BLaER1 treated with 17β-estradiol and CSF1 and Interleukin-3, amounts not matched to agents 10 nM and 100 nM (cell line): ENCODE results near the gene FAM43A.

Experiments
- H3K27ac ChIP-seq, 11 experiments: shearing (Covaris generic); formaldehyde crosslinking; 2 replicates each; pipeline ENCODE4 v1.8.1; 2022
- H3K27me3 ChIP-seq, 11 experiments: shearing (Covaris generic); formaldehyde crosslinking; 2 replicates each; pipeline ENCODE4 v1.8.1; 2022
- H3K36me3 ChIP-seq, 11 experiments: shearing (Covaris generic); formaldehyde crosslinking; 2 replicates each; pipeline ENCODE4 v1.8.1; 2022
- H3K4me1 ChIP-seq, 10 experiments: shearing (Covaris generic); formaldehyde crosslinking; 2 replicates each; pipeline ENCODE4 v1.8.1; 2022
- H3K4me2 ChIP-seq, 11 experiments: shearing (Covaris generic); formaldehyde crosslinking; 2 replicates each; pipeline ENCODE4 v1.8.1; 2022
- H3K4me3 ChIP-seq, 10 experiments: shearing (Covaris generic); formaldehyde crosslinking; 2 replicates each; pipeline ENCODE4 v1.8.1; 2022
- H3K9ac ChIP-seq, 11 experiments: shearing (Covaris generic); formaldehyde crosslinking; 2 replicates each; pipeline ENCODE4 v1.8.1; 2022
- H3K9me3 ChIP-seq, 11 experiments: shearing (Covaris generic); formaldehyde crosslinking; replicated peaks in 1 of 11; 2 replicates each; pipeline ENCODE4 v1.8.1; 2022
- H4K20me1 ChIP-seq, 11 experiments: shearing (Covaris generic); formaldehyde crosslinking; 2 replicates each; pipeline ENCODE4 v1.8.1; 2022
- Cebpa-rat ChIP-seq, 11 experiments: shearing (Covaris generic); IDR thresholded peaks; 2 replicates each; pipeline ENCODE4 v1.8.1; 2022

FAM43A gene

GRCh38 chr3:194682694-194683310 is 2.9 kb upstream of the FAM43A start:
- H3K4me3 ChIP-seq, result no peak overlapping the region
- H4K20me1 ChIP-seq, result peaks cover 0 to 21% (median 21%) of the 10 kb centered on the region in 11 experiments; a peak in 18 of 22 replicates
- H3K36me3 ChIP-seq, result peaks cover 0 to 14% (median 9%) of the 10 kb centered on the region in 11 experiments; a peak in 12 of 22 replicates
- TF ChIP-seq Cebpa-rat (IDR thresholded peaks at IDR 0.05), result no peak
- H3K4me2 ChIP-seq, result peak overlapping the region; percentile 32 to 80 (median 65)
- H3K27me3 ChIP-seq, result no peaks in the 10 kb centered on the region
- peaks cover 30 to 46% (median 35%) of the 10 kb centered on the region in 10 experiments for H3K4me1 ChIP-seq
- no peaks in the 10 kb centered on the region; a peak in 1 of 22 replicates for H3K9me3 ChIP-seq
- peak overlapping the region in 3 of 11 experiments; percentile 13 to 20 (median 20); a peak in 2 of 22 replicates for H3K27ac ChIP-seq
- peak overlapping the region in 5 of 11 experiments; percentile 0 to 29 (median 16); a peak in 3 of 22 replicates for H3K9ac ChIP-seq

- Histone ChIP-seq H3K9me3 (no peaks in the 10 kb centered on the region; a peak in 1 of 22 replicates), H3K4me1 (peaks cover 30 to 51% (median 40%) of the 10 kb centered on the region in 10 experiments), H3K27ac (0 out of 22 replicates have a peak overlapping the region, but pooled peaks of 1 of the 11 experiments have one; percentile 20), H4K20me1 (peaks cover 0 to 27% (median 26%) of the 10 kb centered on the region in 11 experiments; a peak in 18 of 22 replicates), H3K4me3 (no peak overlapping the region), H3K4me2 (peak overlapping the region; percentile 32 to 80 (median 65); a peak in 21 of 22 replicates), H3K27me3 (no peaks in the 10 kb centered on the region), H3K9ac (peak overlapping the region in 3 of 11 experiments; percentile 0 to 17 (median 5); a peak in 1 of 22 replicates), H3K36me3 (peaks cover 0 to 20% (median 12%) of the 10 kb centered on the region in 11 experiments; a peak in 12 of 22 replicates)
- no peak for TF ChIP-seq Cebpa-rat (IDR thresholded peaks at IDR 0.05)
Measured at GRCh38 chr3:194683380-194683779, 2.3 kb upstream of the FAM43A start.

DNA sequence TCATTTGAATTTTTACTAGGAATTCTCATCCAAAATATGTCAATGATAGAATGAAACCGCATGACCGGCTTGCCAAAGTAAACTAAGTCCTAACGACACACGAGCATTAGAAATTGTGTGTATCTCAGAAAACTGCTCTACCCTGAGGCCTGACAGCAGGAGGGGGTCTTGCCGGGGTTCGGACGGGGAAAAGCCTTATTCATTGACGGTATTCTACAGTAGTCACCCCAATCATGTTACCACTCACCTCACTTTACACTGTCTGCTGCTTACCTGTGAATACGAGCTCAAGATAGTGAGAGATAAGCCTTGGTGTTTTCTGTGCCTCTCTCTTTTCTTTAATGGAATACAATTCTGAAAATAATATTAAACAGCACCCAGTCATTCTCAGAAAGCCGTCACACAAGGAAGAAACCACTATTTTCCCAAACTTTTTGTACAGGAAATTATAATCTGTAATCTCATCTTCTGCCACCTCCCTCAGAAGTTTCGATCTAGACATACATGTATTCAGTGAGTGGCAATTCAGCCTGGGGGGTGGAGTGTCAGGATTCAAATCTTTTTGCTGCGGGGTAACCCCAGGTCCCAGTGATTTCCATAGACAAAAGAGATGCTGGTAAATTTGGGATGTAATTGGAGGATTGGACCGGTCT is 492 bp upstream of the FAM43A start:
- H3K36me3 ChIP-seq, result peaks cover 0 to 36% (median 12%) of the 10 kb centered on the region in 11 experiments; a peak in 12 of 22 replicates
- peak overlapping the region in 10 of 11 experiments; percentile 59 to 88 (median 86); a peak in 20 of 22 replicates for H3K27ac ChIP-seq
- H4K20me1 ChIP-seq, result peaks cover 0 to 42% (median 39%) of the 10 kb centered on the region in 11 experiments; a peak in 18 of 22 replicates
- peak overlapping the region; percentile 69 to 97 (median 89); a peak in 19 of 20 replicates for H3K4me3 ChIP-seq
- peak overlapping the region; percentile 73 to 93 (median 90); a peak in 20 of 22 replicates for H3K9ac ChIP-seq
- no peaks in the 10 kb centered on the region; a peak in 1 of 22 replicates for H3K9me3 ChIP-seq
- H3K27me3 ChIP-seq, result no peaks in the 10 kb centered on the region
- H3K4me2 ChIP-seq, result peak overlapping the region; percentile 90 to 100 (median 98)
- no peak for TF ChIP-seq Cebpa-rat (IDR thresholded peaks at IDR 0.05)
- peaks cover 45 to 70% (median 57%) of the 10 kb centered on the region in 10 experiments for H3K4me1 ChIP-seq

DNA sequence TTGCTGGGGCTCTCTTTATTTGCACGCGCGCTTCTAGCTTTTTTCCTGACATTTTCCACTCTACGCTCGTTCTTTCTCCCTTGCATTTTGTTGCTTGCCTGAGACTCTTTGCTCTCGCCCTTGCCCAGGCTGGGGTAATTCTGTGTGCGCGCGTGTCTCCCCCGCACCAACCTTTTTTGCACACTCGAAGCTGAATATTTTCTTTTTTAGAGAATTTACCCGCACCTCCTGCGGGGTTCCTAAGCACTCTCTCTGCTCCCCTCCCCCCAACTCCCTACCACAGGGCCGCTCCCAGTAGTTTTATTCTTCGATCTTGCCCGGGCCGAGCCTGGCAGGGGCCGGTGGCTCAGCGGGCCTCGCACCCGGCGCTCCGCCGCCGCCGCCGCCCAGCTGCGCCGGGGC is 732 bp downstream of the FAM43A start:
- TF ChIP-seq Cebpa-rat (IDR thresholded peaks at IDR 0.05), result no peak
- no peaks in the 10 kb centered on the region for H3K27me3 ChIP-seq
- H3K4me3 ChIP-seq, result peak overlapping the region; percentile 69 to 97 (median 89)
- H3K4me1 ChIP-seq, result peaks cover 58 to 82% (median 69%) of the 10 kb centered on the region in 10 experiments
- H3K9me3 ChIP-seq, result no peaks in the 10 kb centered on the region; a peak in 1 of 22 replicates
- H3K27ac ChIP-seq, result peak overlapping the region in 10 of 11 experiments; percentile 59 to 88 (median 86); a peak in 19 of 22 replicates
- H3K9ac ChIP-seq, result peak overlapping the region; percentile 73 to 93 (median 90)
- peaks cover 0 to 36% (median 12%) of the 10 kb centered on the region in 11 experiments; a peak in 12 of 22 replicates for H3K36me3 ChIP-seq
- H3K4me2 ChIP-seq, result peak overlapping the region; percentile 90 to 100 (median 98)
- H4K20me1 ChIP-seq, result peaks cover 0 to 47% (median 39%) of the 10 kb centered on the region in 11 experiments; a peak in 18 of 22 replicates

DNA sequence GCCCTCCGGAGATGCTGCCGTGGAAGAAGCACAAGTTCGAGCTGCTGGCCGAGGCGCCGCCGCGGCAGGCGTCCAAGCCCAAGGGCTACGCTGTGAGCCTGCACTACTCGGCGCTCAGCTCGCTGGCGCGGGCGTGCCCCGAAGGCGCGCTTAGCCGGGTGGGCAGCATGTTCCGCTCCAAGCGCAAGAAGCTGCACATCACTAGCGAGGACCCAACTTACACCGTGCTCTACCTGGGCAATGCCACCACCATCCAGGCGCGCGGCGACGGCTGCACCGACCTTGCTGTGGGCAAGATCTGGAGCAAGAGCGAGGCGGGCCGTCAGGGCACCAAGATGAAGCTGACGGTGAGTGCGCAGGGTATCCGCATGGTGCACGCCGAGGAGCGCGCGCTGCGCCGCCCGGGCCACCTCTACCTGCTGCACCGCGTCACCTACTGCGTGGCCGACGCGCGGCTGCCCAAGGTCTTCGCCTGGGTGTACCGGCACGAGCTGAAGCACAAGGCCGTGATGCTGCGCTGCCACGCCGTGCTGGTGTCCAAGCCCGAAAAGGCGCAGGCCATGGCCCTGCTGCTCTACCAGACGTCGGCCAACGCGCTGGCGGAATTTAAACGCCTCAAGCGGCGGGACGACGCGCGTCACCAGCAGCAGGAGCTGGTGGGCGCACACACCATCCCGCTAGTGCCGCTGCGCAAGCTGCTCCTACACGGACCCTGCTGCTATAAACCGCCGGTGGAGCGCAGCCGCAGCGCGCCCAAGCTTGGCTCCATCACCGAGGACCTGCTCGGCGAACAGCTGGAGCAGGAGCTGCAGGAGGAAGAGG is 1.3 kb downstream of the FAM43A start:
- H4K20me1 ChIP-seq, result peaks cover 0 to 47% (median 39%) of the 10 kb centered on the region in 11 experiments; a peak in 18 of 22 replicates
- peak overlapping the region in 10 of 11 experiments; percentile 77 to 88 (median 86); a peak in 20 of 22 replicates for H3K27ac ChIP-seq
- H3K27me3 ChIP-seq, result no peaks in the 10 kb centered on the region
- peak overlapping the region; percentile 90 to 100 (median 98) for H3K4me2 ChIP-seq
- no peak for TF ChIP-seq Cebpa-rat (IDR thresholded peaks at IDR 0.05)
- no peaks in the 10 kb centered on the region; a peak in 1 of 22 replicates for H3K9me3 ChIP-seq
- H3K4me1 ChIP-seq, result peaks cover 62 to 87% (median 75%) of the 10 kb centered on the region in 10 experiments
- H3K9ac ChIP-seq, result peak overlapping the region; percentile 73 to 93 (median 90)
- H3K4me3 ChIP-seq, result peak overlapping the region; percentile 69 to 97 (median 89)
- peaks cover 0 to 36% (median 12%) of the 10 kb centered on the region in 11 experiments; a peak in 12 of 22 replicates for H3K36me3 ChIP-seq

DNA sequence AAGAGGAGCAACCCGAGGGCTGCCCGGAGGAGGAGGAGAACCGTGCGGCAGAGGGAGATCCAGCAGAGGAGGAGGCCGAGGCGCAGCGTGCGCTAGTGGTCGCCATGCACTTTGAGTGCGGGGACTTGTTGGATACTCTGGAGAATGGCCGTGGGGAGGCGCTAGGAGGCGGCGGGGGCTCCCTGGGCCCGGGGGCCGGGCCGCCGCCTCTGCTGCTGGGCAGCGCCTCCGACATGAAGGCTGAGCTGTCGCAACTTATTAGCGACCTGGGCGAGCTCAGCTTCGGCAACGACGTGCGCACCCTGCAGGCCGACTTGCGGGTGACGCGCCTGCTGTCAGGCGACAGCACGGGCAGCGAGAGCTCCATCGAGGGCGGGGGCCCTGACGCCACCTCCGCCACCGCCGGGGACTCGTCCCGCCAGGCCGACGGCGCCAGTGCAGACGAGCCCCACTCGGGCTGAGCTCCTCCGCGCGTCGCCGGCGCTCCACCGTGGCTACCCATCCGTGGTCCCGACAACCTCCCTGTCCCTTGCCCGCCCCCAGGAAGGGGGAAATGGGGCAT is 2.0 kb downstream of the FAM43A start:
- peak overlapping the region; percentile 73 to 93 (median 90) for H3K9ac ChIP-seq
- TF ChIP-seq Cebpa-rat (IDR thresholded peaks at IDR 0.05), result peak in 3 of 11 experiments; percentile 41 to 55 (median 45); a peak in 4 of 22 replicates

DNA sequence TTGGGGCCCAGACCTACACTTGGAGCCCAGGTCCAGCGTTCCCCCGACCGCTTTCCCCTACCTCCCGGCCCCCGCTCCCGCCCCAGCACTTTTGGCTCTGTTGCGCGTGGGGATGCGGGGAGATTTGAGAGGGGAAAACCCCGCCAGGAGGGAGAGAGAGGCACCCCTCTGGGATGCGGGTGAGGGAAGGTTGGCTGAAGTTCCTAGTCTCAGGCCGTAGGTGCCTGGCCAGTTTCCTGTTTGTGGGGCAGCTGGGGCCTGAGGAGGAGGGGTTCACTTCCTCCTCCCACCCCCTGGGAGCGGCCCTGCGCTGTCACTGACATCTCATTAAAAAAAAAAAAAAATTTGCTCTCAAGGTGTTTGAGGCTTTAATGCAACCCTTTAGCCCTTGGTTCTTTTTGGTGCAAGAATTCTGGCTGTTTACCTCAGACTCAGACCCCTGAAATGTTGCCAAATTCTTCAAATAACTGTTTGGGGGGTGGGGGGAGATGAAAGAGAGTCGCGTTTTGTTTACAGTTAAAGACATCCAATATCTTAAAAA is 2.6 kb downstream of the FAM43A start:
- H3K4me1 ChIP-seq, result peaks cover 63 to 87% (median 74%) of the 10 kb centered on the region in 10 experiments
- TF ChIP-seq Cebpa-rat (IDR thresholded peaks at IDR 0.05), result no peak
- no peaks in the 10 kb centered on the region for H3K27me3 ChIP-seq
- H3K36me3 ChIP-seq, result peaks cover 0 to 36% (median 12%) of the 10 kb centered on the region in 11 experiments; a peak in 12 of 22 replicates
- H3K9ac ChIP-seq, result peak overlapping the region; percentile 73 to 93 (median 90)
- H3K9me3 ChIP-seq, result peaks cover 0 to 6% (median 0%) of the 10 kb centered on the region in 11 experiments; a peak in 3 of 22 replicates
- H3K27ac ChIP-seq, result peak overlapping the region; percentile 39 to 88 (median 86); a peak in 21 of 22 replicates
- H4K20me1 ChIP-seq, result peaks cover 0 to 47% (median 39%) of the 10 kb centered on the region in 11 experiments; a peak in 18 of 22 replicates
- H3K4me2 ChIP-seq, result peak overlapping the region; percentile 90 to 100 (median 98)
- peak overlapping the region; percentile 69 to 97 (median 89) for H3K4me3 ChIP-seq

More for the DNA sequence above, 2.0 kb downstream of the FAM43A start:
- Histone ChIP-seq H3K27ac (peak overlapping the region; percentile 39 to 88 (median 86); a peak in 21 of 22 replicates), H3K27me3 (no peaks in the 10 kb centered on the region), H3K4me3 (peak overlapping the region; percentile 69 to 97 (median 89)), H3K9me3 (peaks cover 0 to 3% (median 0%) of the 10 kb centered on the region in 11 experiments; a peak in 2 of 22 replicates), H3K4me1 (peaks cover 63 to 87% (median 74%) of the 10 kb centered on the region in 10 experiments), H3K36me3 (peaks cover 0 to 36% (median 12%) of the 10 kb centered on the region in 11 experiments; a peak in 12 of 22 replicates), H4K20me1 (peaks cover 0 to 47% (median 39%) of the 10 kb centered on the region in 11 experiments; a peak in 18 of 22 replicates), H3K4me2 (peak overlapping the region; percentile 90 to 100 (median 98))
